ENCODE data around the gene MSI2.

DNA sequence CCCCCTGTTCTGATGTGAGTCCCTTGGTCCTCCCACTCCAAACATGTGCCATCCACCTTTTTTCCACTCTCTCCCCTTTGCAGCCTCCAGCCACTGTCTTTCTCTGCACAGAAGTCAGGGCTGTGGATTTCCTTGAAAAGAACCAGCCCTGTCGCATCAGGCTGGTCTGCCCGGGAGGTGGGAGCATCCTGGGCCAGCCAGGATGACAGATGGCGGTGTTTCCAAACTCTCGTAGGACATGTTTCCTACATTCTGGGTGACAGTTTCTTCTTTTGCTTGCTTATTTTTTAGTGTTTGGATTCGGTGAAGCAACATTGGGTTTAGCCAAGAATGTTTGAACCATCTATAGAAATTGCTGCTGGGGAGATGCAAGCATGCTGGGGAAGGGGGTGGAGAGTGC, 388.0 kb downstream of the MSI2 start:
- TF ChIP-seq, protein P1, sequence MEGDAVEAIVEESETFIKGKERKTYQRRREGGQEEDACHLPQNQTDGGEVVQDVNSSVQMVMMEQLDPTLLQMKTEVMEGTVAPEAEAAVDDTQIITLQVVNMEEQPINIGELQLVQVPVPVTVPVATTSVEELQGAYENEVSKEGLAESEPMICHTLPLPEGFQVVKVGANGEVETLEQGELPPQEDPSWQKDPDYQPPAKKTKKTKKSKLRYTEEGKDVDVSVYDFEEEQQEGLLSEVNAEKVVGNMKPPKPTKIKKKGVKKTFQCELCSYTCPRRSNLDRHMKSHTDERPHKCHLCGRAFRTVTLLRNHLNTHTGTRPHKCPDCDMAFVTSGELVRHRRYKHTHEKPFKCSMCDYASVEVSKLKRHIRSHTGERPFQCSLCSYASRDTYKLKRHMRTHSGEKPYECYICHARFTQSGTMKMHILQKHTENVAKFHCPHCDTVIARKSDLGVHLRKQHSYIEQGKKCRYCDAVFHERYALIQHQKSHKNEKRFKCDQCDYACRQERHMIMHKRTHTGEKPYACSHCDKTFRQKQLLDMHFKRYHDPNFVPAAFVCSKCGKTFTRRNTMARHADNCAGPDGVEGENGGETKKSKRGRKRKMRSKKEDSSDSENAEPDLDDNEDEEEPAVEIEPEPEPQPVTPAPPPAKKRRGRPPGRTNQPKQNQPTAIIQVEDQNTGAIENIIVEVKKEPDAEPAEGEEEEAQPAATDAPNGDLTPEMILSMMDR (conservative IDR thresholded peaks at IDR 0.05; ENCODE audit: low read length) = no peak
- no peak for TF ChIP-seq EZH2phosphoT487 (IDR thresholded peaks at IDR 0.05; ENCODE audit: borderline replicate concordance, low read depth, low read length)
